ENCODE data around the gene CDC42BPG. TPM values are rescaled to one million over a fixed set of nuclear protein-coding genes. Genes with fewer than 3 reads are reported as not detected.

The CDC42BPG gene
- total and polyA plus RNA-seq, 9 of the 15 experiments (the other 6 are each of a cell fraction or from before 2014, with no cell fraction given): 0.04 to 8.8 (median 2.1) TPM

GRCh38 chr11:64854534-64855502 lies 10.4 kb upstream of the CDC42BPG start (continued):
- TF ChIP-seq ZNF395 (CRISPR knock-in tag; IDR thresholded peaks at IDR 0.05) (peak; percentile 76; the same call in 1 of the 2 replicates), MTA3 (IDR thresholded peaks at IDR 0.05; ENCODE audit: borderline replicate concordance) (peak; percentile 92)
- TF ChIP-seq, protein P1, sequence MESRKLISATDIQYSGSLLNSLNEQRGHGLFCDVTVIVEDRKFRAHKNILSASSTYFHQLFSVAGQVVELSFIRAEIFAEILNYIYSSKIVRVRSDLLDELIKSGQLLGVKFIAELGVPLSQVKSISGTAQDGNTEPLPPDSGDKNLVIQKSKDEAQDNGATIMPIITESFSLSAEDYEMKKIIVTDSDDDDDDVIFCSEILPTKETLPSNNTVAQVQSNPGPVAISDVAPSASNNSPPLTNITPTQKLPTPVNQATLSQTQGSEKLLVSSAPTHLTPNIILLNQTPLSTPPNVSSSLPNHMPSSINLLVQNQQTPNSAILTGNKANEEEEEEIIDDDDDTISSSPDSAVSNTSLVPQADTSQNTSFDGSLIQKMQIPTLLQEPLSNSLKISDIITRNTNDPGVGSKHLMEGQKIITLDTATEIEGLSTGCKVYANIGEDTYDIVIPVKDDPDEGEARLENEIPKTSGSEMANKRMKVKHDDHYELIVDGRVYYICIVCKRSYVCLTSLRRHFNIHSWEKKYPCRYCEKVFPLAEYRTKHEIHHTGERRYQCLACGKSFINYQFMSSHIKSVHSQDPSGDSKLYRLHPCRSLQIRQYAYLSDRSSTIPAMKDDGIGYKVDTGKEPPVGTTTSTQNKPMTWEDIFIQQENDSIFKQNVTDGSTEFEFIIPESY (CRISPR knock-in tag; IDR thresholded peaks at IDR 0.05): peak; percentile 75; the same call in 1 of the 2 replicates

GRCh38 chr11:64854157-64854533 lies 9.7 kb upstream of the CDC42BPG start:
- Histone ChIP-seq H2AFZ (ENCODE audit: low read depth, low read length) (no peak overlapping the region), H3K9me3 (replicated peaks; ENCODE audit: control insufficient read depth, insufficient read depth, low read depth, low read length) (no peaks in the 10 kb centered on the region), H3K27me3 (ENCODE audit: control insufficient read depth in 2 of 2, insufficient read depth in 2 of 2, low read length in 2 of 2) (no peaks in the 10 kb centered on the region), H3K9me1 (ENCODE audit: control insufficient read depth, insufficient read depth, low read length) (no peaks in the 10 kb centered on the region), H3K9ac (ENCODE audit: insufficient read depth in 1 of 2, low read depth in 2 of 2, low read length in 2 of 2) (peak overlapping the region in 1 of 2 experiments; percentile 85; a peak in 2 of 4 replicates), H3K4me1 (replicated peaks in 1 of 2; ENCODE audit: control insufficient read depth in 2 of 2, insufficient read depth in 2 of 2, low read length in 2 of 2) (peaks cover 41 to 82% of the 10 kb centered on the region in 2 experiments), H4K20me1 (replicated peaks; ENCODE audit: control insufficient read depth, insufficient read depth, low read length) (no peaks in the 10 kb centered on the region), H3K79me2 (ENCODE audit: control insufficient read depth, insufficient read depth, low read length) (peaks cover 3% of the 10 kb centered on the region; the same call in 2 of the 3 replicates), H3K4me3 (no peak overlapping the region), H3K36me3 (ENCODE audit: control insufficient read depth, insufficient read depth, low read length) (peaks cover 51% of the 10 kb centered on the region; the same call in 2 of the 3 replicates), H3K27ac (ENCODE audit: extremely low read depth, low read depth, low read length) (peak overlapping the region; percentile 70; the same call in 2 of the 3 replicates), H3K4me2 (ENCODE audit: insufficient read depth, low read length) (no peak overlapping the region)
- no TSS peak for BruUV-seq (replicated peaks)
- DNase-seq (ENCODE audit: extremely low read depth in 1 of 4, low spot score in 3 of 4) (no peak), FAIRE-seq (no peak), ATAC-seq (no peak)
- WGBS (ENCODE audit: insufficient coverage, low coverage, missing lambda C conversion rate): 95% methylated on average over 13 of the region's 25 CpGs
- CTCF ChIA-PET (ENCODE audit: low intra/inter-chr PET ratio): no interaction called here
- intact Hi-C loops (cut with micrococcal nuclease): no loop called here
- in situ Hi-C loops (cut with MboI): no loop called here
- POLR2A ChIA-PET: interaction anchor here (1.0 to 1.7 kb wide), 3 partner anchors 10 to 31 kb away, joined by 3 to 12 read pairs (median 4); partner anchors contain the start of gene EHD1
- TF ChIP-seq CREB3 (tag; conservative IDR thresholded peaks at IDR 0.05; ENCODE audit: low read depth): no peak
- no peak for TF ChIP-seq ZC3H8 (IDR thresholded peaks at IDR 0.05)
- peak; percentile 56 for TF ChIP-seq POLR2G (IDR thresholded peaks at IDR 0.05; ENCODE audit: low read depth, low read length)
- TF ChIP-seq, protein P2, sequence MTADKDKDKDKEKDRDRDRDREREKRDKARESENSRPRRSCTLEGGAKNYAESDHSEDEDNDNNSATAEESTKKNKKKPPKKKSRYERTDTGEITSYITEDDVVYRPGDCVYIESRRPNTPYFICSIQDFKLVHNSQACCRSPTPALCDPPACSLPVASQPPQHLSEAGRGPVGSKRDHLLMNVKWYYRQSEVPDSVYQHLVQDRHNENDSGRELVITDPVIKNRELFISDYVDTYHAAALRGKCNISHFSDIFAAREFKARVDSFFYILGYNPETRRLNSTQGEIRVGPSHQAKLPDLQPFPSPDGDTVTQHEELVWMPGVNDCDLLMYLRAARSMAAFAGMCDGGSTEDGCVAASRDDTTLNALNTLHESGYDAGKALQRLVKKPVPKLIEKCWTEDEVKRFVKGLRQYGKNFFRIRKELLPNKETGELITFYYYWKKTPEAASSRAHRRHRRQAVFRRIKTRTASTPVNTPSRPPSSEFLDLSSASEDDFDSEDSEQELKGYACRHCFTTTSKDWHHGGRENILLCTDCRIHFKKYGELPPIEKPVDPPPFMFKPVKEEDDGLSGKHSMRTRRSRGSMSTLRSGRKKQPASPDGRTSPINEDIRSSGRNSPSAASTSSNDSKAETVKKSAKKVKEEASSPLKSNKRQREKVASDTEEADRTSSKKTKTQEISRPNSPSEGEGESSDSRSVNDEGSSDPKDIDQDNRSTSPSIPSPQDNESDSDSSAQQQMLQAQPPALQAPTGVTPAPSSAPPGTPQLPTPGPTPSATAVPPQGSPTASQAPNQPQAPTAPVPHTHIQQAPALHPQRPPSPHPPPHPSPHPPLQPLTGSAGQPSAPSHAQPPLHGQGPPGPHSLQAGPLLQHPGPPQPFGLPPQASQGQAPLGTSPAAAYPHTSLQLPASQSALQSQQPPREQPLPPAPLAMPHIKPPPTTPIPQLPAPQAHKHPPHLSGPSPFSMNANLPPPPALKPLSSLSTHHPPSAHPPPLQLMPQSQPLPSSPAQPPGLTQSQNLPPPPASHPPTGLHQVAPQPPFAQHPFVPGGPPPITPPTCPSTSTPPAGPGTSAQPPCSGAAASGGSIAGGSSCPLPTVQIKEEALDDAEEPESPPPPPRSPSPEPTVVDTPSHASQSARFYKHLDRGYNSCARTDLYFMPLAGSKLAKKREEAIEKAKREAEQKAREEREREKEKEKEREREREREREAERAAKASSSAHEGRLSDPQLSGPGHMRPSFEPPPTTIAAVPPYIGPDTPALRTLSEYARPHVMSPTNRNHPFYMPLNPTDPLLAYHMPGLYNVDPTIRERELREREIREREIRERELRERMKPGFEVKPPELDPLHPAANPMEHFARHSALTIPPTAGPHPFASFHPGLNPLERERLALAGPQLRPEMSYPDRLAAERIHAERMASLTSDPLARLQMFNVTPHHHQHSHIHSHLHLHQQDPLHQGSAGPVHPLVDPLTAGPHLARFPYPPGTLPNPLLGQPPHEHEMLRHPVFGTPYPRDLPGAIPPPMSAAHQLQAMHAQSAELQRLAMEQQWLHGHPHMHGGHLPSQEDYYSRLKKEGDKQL (CRISPR knock-in tag; IDR thresholded peaks at IDR 0.05; ENCODE audit: borderline replicate concordance): no peak

All from K562 (cell line).